Activated naive CD8-positive, alpha-beta T cell treated with anti-CD3 and anti-CD28 coated beads, Interleukin-2, amount 10 ng/mL, durations not matched to agents 7 days and 5 days (primary cell): ENCODE data around the gene YRDC. TPM values are rescaled to one million over a fixed set of nuclear protein-coding genes. Genes with fewer than 3 reads are reported as not detected.
"Not testable (repeated sequence)": the region's sequence is repeated elsewhere in the genome, so short reads cannot be mapped to it uniquely, and the experiment has no call there.

Experiments
- ATAC-seq: fragments of 150-1000 bp; cut with Tn5 transposase; one replicate; pipeline ENCODE4 v1.10.0; 2021; ENCODE audit warnings: low read depth, moderate library complexity
- POLR2A ChIA-PET: fragments of 350-600 bp; sonication (Branson Sonifier 250); formaldehyde crosslinking; loops from one replicate; lab custom pipeline; 2021; ENCODE audit warnings: antibody characterized with exemption; lab: Charles Lee
- DNase-seq: peaks from one replicate; pipeline ENCODE4 v3.0.0; 2021
- H3K27ac Mint-ChIP-seq: one replicate; pipeline ENCODE4 v1.8.0; 2022; ENCODE audit warnings: mild to moderate bottlenecking, mixed read lengths
- H3K27me3 Mint-ChIP-seq: one replicate; pipeline ENCODE4 v1.8.0; 2022; ENCODE audit warnings: mild to moderate bottlenecking, moderate library complexity, mixed read lengths
- H3K36me3 Mint-ChIP-seq: one replicate; pipeline ENCODE4 v1.8.0; 2021; ENCODE audit warnings: mild to moderate bottlenecking, mixed read lengths
- H3K4me1 Mint-ChIP-seq: one replicate; pipeline ENCODE4 v1.8.0; 2021; ENCODE audit warnings: mixed read lengths
- H3K4me3 Mint-ChIP-seq: one replicate; pipeline ENCODE4 v1.8.0; 2022; ENCODE audit warnings: mild to moderate bottlenecking, moderate library complexity, mixed read lengths
- H3K9me3 Mint-ChIP-seq: one replicate; pipeline ENCODE4 v1.8.0; 2021; ENCODE audit warnings: mixed read lengths
- total RNA-seq, 2 experiments: library from RNA; stranded (reverse); gene quantifications; one replicate each; pipeline ENCODE4 v1.2.3, GENCODE V29; 2021

The YRDC gene
- total RNA-seq, 2 experiments from 2014 or later: 13.3 to 14.1 TPM

GRCh38 chr1:37778654-37779053 is 29.4 kb downstream of the YRDC start:
- no peak for ATAC-seq
- no peak for DNase-seq
- Mint-ChIP-seq H3K27me3 (peaks cover 16% of the 10 kb centered on the region), H3K27ac (no peak overlapping the region), H3K4me3 (no peak overlapping the region), H3K36me3 (no peaks in the 10 kb centered on the region), H3K4me1 (no peaks in the 10 kb centered on the region), H3K9me3 (no peaks in the 10 kb centered on the region)
- POLR2A ChIA-PET: interaction anchor here (0.7 kb wide), 1 partner anchor 11 kb away, joined by 6 read pairs; no protein-coding TSS in a partner anchor

DNA sequence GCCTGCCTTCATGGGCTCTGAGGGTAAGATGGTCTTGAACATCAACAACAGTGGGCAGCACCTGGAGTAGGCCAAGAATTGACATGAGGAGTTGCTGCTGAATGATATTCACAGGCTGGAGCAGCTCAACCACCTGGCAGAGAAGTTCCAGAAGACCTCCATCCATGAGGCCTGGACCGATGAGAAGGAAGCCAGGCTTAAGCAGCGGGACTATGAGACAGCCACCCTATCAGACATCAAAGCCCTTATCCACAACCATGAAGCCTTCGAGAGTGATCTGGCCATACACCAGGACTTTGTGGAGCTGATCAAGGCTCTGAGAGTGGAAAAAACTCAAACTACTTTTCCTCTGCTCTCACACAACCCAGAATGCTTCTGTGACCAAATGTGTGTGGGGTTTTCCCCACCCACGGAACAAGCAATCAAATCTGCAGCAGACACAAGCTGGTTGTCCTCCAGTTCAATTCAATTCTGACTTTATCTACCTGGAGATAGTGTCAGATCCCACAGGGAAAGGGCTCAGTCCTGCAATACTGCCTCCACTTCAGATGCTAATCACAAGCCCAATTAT is 31.0 kb downstream of the YRDC start:
- POLR2A ChIA-PET: no interaction called here
- H3K4me1 Mint-ChIP-seq: no peaks in the 10 kb centered on the region
- no peaks in the 10 kb centered on the region for H3K36me3 Mint-ChIP-seq
- no peak overlapping the region for H3K27ac Mint-ChIP-seq
- no peak overlapping the region for H3K4me3 Mint-ChIP-seq
- ATAC-seq: no peak
- DNase-seq: no peak
- no peaks in the 10 kb centered on the region for H3K9me3 Mint-ChIP-seq
- peaks cover 18% of the 10 kb centered on the region for H3K27me3 Mint-ChIP-seq

GRCh38 chr1:37771440-37771839 is 36.6 kb downstream of the YRDC start:
- H3K9me3 Mint-ChIP-seq, H3K4me3 Mint-ChIP-seq, DNase-seq, H3K4me1 Mint-ChIP-seq, POLR2A ChIA-PET, H3K27ac Mint-ChIP-seq, H3K36me3 Mint-ChIP-seq, ATAC-seq: not testable (repeated sequence)
- H3K27me3 Mint-ChIP-seq: peaks cover 41% of the 10 kb centered on the region

- POLR2A ChIA-PET: no interaction called here
- peaks cover 7% of the 10 kb centered on the region for H3K4me1 Mint-ChIP-seq
- no peaks in the 10 kb centered on the region for H3K9me3 Mint-ChIP-seq
- H3K27me3 Mint-ChIP-seq: peaks cover 75% of the 10 kb centered on the region
- no peak for ATAC-seq
- H3K36me3 Mint-ChIP-seq: no peaks in the 10 kb centered on the region
- H3K4me3 Mint-ChIP-seq: no peak overlapping the region
- no peak overlapping the region for H3K27ac Mint-ChIP-seq
- DNase-seq: no peak
Measured at GRCh38 chr1:37767488-37767887, 40.5 kb downstream of the YRDC start.

DNA sequence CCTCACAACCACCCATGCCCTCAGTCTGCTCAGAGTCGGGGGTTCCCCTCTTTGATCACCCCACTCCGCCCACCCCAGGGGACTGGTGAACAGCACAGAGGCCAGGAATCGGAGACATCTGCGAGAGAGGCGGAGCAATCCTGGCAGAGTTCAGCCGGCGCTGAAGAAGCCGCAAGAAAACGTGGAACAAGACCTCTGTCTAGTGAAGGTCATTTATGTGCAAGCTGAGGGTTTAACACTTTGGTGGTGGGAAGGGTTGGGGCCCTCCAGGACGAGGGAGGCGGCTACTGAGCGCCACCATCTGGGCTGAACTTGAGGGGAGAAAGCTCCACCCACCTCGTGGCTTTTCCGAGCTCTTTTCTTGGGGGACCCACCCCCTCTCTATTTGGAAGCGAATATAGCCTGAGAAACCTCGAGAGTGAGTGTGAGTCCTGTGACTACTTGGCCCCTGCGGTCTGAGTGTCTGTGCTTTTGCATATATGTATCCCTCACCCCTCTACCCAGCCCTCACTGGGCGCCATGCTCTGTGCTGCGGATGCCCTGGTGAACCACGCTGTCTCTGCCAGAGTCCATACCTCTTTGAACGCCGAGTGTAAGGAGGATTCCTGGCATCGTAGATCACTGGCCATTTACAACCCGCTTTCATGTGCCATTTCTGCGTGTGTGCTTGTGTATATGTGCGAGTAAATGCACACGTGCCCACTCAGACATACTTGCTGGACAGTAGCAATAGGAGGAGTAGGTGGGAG is 41.9 kb downstream of the YRDC start:
- H3K27ac Mint-ChIP-seq: no peak overlapping the region
- ATAC-seq: no peak
- H3K27me3 Mint-ChIP-seq: peaks cover 79% of the 10 kb centered on the region
- H3K36me3 Mint-ChIP-seq: no peaks in the 10 kb centered on the region
- H3K4me3 Mint-ChIP-seq: no peak overlapping the region
- peaks cover 7% of the 10 kb centered on the region for H3K4me1 Mint-ChIP-seq
- POLR2A ChIA-PET: no interaction called here
- DNase-seq: no peak
- H3K9me3 Mint-ChIP-seq: no peaks in the 10 kb centered on the region

DNA sequence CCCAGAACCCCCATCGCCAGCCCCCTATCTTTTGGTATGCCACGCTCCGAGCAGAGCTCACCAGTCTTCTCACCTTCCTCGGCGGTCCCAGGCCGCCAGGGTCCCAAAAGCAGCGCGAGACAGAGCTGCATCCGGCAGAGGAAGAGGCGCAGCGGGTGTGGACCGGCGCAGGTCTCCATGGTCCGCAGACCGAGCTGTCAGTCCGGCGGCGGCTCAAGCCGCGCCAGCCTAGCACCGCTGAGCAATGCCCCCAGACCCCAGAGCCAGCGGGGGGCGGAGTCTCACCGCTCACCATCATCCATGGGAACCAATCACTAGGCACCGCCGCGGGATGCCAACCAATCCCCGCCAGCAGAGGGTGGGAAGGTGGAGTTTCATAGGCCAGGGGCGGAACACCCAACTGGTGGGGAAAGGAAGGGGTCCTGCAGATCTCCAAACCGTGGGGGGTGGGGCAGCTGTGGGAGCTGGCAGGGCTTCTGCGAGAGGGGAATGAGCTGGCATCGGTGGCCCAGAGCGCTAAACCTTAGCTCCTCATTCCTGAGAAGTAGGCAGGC is 43.0 kb downstream of the YRDC start, which contains the start of gene EPHA10:
TSS of gene EPHA10 (minus strand) at position 233 of the 554 bp plus-strand sequence. CDS start at position 179, 54 bp downstream.
- POLR2A ChIA-PET: no interaction called here
- H3K36me3 Mint-ChIP-seq: no peaks in the 10 kb centered on the region
- H3K9me3 Mint-ChIP-seq: no peaks in the 10 kb centered on the region
- peak within 1 kb of the TSS; percentile 54 for H3K27ac Mint-ChIP-seq
- ATAC-seq (no peak), DNase-seq (no peak)
- no peak within 1 kb of the TSS for H3K4me3 Mint-ChIP-seq
- H3K27me3 Mint-ChIP-seq: peaks cover 71% of the 10 kb centered on the region
- peaks cover 7% of the 10 kb centered on the region for H3K4me1 Mint-ChIP-seq

GRCh38 chr1:37764414-37764825 is 43.6 kb downstream of the YRDC start:
- no peaks in the 10 kb centered on the region for H3K9me3 Mint-ChIP-seq
- H3K4me1 Mint-ChIP-seq: peaks cover 7% of the 10 kb centered on the region
- no peak overlapping the region for H3K4me3 Mint-ChIP-seq
- DNase-seq (peak; percentile 69), ATAC-seq (peak; percentile 45)
- peaks cover 69% of the 10 kb centered on the region for H3K27me3 Mint-ChIP-seq
- H3K36me3 Mint-ChIP-seq: no peaks in the 10 kb centered on the region
- peak overlapping the region; percentile 54 for H3K27ac Mint-ChIP-seq
- POLR2A ChIA-PET: no interaction called here

- peaks cover 64% of the 10 kb centered on the region for H3K27me3 Mint-ChIP-seq
- DNase-seq: no peak
- H3K27ac Mint-ChIP-seq: no peak overlapping the region
- POLR2A ChIA-PET: no interaction called here
- no peak overlapping the region for H3K4me3 Mint-ChIP-seq
- no peak for ATAC-seq
- no peaks in the 10 kb centered on the region for H3K9me3 Mint-ChIP-seq
- peaks cover 7% of the 10 kb centered on the region for H3K4me1 Mint-ChIP-seq
- no peaks in the 10 kb centered on the region for H3K36me3 Mint-ChIP-seq
Measured at GRCh38 chr1:37763791-37764413, 44.1 kb downstream of the YRDC start.

DNA sequence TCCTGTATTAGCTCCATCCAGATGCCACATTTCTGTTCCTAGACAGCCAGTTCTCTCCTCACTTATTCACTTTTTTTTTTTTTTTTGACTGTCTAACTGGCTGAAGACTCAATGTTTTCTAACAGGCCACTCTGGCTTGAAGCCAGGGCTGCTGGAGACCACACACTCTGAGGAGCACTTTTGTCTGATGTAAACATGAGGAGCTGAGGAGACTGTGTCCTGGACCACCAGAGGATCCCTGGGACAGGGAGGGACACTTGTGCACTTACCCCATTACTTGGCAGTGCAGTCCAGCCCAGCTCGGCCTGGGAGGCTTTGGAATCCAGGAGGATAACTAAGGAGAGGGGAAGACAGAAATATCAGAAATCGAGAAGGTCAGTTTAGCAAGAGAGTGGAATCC is 45.5 kb downstream of the YRDC start:
- Mint-ChIP-seq H3K27me3 (peaks cover 52% of the 10 kb centered on the region), H3K4me1 (peaks cover 7% of the 10 kb centered on the region), H3K4me3 (no peak overlapping the region), H3K9me3 (no peaks in the 10 kb centered on the region), H3K36me3 (no peaks in the 10 kb centered on the region), H3K27ac (no peak overlapping the region)
- POLR2A ChIA-PET: no interaction called here
- no peak for DNase-seq
- no peak for ATAC-seq

DNA sequence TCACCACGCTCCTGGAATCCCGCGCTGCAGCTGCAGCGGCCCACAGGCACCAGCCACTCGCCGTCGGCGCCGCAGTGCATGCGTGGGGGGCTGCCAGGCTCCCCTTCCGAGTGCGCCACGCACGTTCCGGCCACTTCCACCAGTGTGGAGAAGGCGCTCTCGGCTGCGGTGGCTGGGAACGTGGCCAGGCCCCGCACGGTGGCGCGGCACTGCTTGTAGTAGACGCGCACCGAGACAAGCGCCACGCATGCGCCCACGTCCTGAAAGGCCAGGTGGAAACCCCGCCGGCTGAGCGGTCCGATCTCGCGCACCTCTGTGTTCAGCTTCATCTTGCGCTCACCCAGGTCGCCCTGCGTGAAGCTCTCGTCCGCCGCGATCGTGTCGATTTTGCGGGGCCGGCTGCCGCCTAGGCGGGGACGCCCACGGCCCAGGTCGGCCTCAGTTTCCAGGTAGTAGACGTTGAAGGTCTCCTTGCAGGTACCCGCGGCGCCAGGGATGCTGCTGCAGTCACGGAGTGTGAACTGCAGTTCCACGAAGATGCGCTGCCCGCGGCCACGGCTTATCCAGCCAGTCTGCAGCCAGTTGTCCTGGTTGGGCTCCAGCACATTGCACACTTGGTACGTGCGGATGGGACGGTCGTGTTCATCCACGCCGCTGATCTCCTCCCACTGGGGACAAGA is 46.5 kb downstream of the YRDC start:
- Mint-ChIP-seq H3K36me3 (no peaks in the 10 kb centered on the region), H3K9me3 (no peaks in the 10 kb centered on the region), H3K27ac (no peak overlapping the region), H3K27me3 (peaks cover 44% of the 10 kb centered on the region), H3K4me1 (peaks cover 7% of the 10 kb centered on the region), H3K4me3 (no peak overlapping the region)
- ATAC-seq: no peak
- no peak for DNase-seq
- POLR2A ChIA-PET: no interaction called here

GRCh38 chr1:37759451-37759850 is 48.6 kb downstream of the YRDC start:
- Mint-ChIP-seq H3K36me3 (no peaks in the 10 kb centered on the region), H3K27ac (no peak overlapping the region), H3K4me3 (no peak overlapping the region), H3K4me1 (peaks cover 3% of the 10 kb centered on the region), H3K9me3 (no peaks in the 10 kb centered on the region), H3K27me3 (peaks cover 40% of the 10 kb centered on the region)
- DNase-seq (no peak), ATAC-seq (no peak)
- POLR2A ChIA-PET: no interaction called here

GRCh38 chr1:37755951-37756560 is 52.0 kb downstream of the YRDC start:
- POLR2A ChIA-PET: no interaction called here
- Mint-ChIP-seq H3K4me3 (no peak overlapping the region), H3K9me3 (no peaks in the 10 kb centered on the region), H3K27ac (no peak overlapping the region), H3K4me1 (peaks cover 3% of the 10 kb centered on the region), H3K27me3 (peaks cover 47% of the 10 kb centered on the region), H3K36me3 (no peaks in the 10 kb centered on the region)
- ATAC-seq (no peak), DNase-seq (no peak)

- H3K4me3 Mint-ChIP-seq: no peak overlapping the region
Measured at GRCh38 chr1:37755290-37755689, 52.7 kb downstream of the YRDC start.

More at GRCh38 chr1:37755290-37755689, 52.7 kb downstream of the YRDC start:
- POLR2A ChIA-PET: no interaction called here
- ATAC-seq (no peak), DNase-seq (no peak)
- peaks cover 51% of the 10 kb centered on the region for H3K27me3 Mint-ChIP-seq
- no peaks in the 10 kb centered on the region for H3K9me3 Mint-ChIP-seq
- no peak overlapping the region for H3K27ac Mint-ChIP-seq
- H3K4me1 Mint-ChIP-seq: peaks cover 3% of the 10 kb centered on the region
- no peaks in the 10 kb centered on the region for H3K36me3 Mint-ChIP-seq
